IPS-NIHi11 (cell line): ENCODE results near the gene TECR.
A peak's percentile ranks its signal among the peaks of the same experiment; 100 is the strongest.

Experiments used
- DNase-seq: peaks from one replicate; pipeline ENCODE4 v3.0.0; 2012; ENCODE audit warnings: mixed read lengths, low spot score

Gene TECR

GRCh38 chr19:14507704-14508542 lies 21.5 kb upstream of the TECR start:
- DNase-seq: no peak

- DNase-seq: no peak
Measured at GRCh38 chr19:14510311-14511228, 18.8 kb upstream of the TECR start.

- DNase-seq: no peak
Measured at GRCh38 chr19:14511229-14511593, 18.2 kb upstream of the TECR start.

DNA sequence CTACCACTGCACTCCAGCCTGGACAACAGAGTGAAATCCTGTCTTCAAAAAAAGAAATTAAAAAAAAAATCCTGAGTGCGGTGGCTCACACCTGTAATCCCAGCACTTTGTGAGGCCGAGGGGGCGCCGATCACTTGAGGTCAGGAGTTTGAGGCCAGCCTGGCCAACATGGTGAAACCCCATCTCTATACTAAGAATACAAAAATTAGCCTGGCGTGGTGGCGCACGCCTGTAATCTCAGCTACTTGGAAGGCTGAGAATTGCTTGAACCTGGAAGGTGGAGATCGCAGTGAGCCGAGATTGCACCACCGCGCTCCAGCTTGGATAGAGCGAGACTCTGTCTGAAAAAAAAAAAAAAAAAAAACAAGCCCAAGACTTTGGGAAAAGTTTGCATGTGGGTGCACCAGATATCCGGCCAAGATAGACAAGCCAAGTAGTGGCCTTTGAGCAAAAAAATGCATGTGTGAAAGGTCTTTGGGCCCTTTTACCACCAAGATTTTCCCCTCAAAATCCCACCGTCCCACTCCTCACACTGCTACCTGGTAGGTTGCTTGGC lies 16.9 kb upstream of the TECR start:
- DNase-seq: no peak

DNA sequence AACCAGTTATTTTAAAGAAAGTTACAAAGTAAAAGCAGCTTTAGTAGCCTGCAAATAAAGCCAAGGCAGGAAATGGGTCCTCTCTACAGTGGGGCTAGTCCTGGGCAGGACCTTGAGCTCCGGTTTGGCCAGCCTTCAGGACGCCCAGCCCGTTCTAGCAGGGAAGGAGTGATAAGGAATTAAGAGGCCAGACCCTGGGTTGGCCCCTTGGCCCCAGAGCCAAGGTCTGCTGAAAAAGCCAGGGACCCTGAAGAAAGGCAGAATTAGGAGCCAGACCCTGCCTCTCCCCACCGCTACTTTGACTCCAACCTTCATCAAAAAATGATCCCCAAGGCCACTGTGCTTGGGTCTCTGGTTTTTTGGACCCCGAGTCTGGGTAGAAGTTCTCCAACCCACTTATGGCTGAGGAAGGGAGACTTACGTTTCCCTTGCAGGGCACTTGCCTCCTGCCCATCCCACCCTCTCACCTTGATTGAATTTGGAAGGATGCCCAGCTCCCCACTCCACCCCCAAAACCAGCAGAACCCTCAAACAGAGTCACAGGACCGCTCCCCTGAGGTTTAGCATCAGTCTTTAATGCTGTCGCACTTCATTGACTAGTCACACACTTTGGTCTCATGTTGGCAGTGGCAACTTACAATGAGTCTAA lies 15.1 kb upstream of the TECR start:
- no peak for DNase-seq

- no peak for DNase-seq
Measured at GRCh38 chr19:14515501-14516047, 13.8 kb upstream of the TECR start.

DNA sequence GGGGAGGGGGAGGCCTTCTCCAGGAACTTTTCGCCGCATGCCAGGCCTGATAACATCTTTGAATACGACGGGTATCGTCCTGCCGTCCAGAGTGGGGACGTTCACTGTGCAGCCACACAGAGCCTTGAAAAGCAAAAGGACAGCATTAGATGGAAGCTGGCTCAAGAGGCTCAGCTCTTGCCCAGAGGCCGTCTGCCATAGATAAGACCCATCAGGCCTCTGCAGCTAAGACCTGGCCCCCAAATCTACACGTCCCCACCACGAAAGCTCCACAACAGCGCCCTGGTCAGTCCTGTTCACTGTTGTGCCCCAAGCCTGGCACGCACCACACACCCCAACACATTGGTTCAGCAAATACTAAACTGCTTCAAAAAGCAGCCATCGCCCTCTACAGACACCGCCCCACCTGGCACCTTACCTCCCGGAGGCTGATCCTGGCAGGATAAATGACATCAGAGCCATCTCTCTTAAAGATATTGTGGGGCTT lies 13.3 kb upstream of the TECR start:
- no peak for DNase-seq

DNA sequence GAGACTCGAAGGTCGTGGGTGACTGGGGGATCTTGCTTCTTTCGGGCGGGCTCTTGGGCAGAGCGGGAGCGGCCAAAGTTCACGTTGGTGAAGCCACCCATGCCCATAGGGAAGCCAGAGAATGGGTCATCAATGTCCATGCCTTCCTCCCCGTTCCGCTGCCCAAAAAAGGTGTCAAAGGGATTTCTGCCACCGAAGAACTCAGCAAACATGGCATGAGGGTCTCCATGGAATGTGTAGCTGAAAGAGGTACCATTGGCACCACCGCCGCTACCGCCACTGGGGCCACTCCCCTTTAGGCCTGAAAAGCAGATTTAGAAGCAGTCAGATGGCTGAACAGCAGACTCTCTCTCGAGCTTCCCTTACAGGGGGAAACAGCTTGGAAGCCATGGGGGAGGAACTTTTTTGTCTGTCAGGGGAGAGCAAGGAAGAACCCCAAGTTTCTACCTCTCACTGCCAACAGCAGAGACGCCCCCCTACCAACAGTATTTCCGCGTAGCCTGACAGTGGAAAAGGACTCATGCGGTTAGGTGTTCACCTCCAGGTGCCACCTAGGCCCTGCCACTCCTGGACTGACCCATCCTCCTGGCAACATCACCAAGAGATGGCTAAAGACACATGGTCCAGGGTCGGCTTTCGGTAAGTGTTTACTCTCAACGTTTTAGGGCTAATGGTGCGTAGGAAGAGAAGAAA lies 12.5 kb upstream of the TECR start:
- no peak for DNase-seq

DNA sequence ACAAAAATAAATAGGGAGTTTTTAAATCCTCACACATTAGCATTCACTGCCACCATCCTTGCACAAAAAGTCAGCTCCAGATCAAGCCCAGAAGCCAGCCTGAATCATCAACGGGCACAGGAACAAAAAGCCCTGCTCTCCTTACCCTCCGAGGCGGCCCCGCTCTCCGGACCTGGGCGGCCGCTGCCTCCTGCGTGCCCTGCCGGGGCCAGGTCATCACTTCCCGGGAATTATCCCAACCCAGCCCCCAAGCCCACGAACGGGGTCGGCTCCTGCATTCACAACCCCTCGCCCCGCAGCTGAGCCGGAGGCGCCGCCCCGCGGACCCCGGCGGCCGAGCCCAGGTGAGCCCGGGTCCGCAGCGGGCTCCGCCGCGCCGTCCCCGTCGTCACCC lies 12.0 kb upstream of the TECR start:
- no peak for DNase-seq

DNA sequence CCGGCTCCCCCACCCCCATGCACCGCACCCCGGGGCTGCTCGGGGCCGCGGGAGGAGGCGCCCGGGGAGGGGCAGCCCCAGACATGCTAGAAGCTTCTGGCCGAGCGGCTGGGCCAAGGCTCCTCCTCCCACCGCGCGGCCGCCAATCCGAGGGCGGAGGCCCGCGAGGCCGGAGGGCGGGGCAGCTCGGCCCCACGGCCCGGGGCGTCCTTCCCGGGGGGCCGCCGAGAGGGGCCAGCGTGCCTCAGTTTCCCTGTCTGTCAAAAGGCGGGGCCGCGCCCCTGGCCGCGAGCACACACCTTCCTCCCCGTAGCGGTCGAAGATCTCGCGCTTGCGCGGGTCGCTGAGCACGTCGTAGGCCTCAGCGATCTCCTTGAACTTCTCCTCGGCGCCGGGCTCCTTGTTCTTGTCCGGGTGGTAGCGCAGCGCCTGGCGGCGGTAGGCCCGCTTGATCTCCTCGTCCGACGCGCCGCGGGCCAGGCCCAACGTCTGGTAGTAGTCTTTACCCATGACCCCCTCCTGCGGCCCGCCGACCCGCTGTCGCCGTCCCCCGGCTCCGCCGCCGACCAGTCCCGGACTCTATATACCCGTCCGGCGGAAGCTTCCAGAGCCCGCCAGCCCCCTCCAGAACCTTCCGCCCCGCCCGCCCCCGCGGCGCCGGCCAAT lies 11.4 kb upstream of the TECR start, which contains the start of gene DNAJB1:
DNAJB1 (minus strand) TSS at position 558 of the 666 bp plus-strand sequence; CDS start at position 510, 48 bp downstream.
- DNase-seq: peak; percentile 90

DNA sequence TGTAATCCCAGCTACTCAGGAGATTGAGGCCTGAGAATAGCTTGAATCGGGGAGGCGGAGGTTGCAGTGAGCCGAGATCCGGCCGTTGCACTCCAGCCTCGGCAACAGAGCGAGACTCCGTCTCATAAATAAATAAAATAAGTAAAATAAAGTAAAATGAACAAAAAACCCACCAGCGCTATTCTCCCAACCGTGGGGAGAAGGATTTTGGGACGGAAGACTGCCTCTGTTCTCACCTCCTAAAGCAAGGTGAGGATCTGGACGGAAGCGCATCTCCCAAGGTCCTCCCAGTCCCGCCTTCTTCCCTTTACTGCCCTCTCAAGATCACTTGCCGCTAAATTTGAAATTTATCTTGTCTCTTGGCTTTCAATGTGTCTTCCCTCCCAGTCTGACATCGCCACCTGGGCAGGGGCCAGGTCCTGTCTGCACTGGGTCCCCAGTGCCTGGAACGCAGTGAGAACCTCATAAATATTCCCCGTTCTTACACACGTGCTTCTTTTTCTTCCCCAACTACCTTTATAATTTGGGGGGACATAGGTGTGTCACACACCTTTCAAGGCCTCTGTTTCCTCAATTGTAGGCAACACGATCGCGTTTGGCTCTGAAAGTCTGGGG lies 10.0 kb upstream of the TECR start:
- DNase-seq: no peak

DNA sequence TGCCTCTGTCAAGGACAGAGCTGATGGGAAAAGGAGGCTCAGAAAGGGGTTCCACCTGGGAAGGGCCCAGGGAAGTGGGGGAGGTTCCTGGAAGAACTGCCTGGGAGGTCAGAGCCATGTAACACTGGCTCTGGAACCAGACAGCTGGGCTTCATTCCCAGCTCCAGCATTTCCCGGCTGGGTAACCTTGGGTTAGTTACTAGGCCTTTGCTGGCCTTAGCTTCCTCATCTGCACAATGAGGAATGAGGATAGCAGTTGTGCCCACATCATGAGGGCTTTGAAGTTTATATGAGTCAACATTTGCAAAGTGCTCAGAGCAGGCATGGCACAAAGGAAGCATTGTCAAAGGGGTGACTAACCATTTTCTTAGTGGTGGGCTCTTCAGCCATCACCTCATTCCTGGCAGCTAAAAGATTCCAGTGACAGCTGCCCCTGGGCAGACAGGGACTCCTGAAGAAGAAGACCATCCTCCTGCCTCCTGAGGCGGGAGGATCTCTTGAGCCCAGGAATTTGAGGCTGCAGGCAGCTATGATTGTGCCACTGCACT lies 9.5 kb upstream of the TECR start:
- no peak for DNase-seq

DNA sequence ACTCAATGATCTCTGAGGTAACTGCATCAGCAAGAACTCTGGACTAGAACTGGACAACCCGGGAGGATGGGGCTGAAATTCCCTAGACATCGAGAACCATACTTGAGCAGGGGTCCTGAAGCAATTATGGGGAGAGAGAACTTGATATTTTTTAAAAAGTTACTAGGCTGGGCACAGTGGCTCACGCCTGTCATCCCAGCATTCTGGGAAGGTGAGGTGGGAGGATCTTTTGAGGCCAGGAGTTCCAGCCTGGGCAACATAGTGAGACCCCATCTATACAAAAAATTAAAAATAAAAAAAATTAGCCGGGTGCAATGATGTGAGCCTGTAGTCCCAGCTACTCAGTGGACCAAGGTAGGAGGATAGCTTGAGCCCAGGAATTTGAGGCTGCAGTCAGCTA lies 8.9 kb upstream of the TECR start:
- DNase-seq: no peak

DNA sequence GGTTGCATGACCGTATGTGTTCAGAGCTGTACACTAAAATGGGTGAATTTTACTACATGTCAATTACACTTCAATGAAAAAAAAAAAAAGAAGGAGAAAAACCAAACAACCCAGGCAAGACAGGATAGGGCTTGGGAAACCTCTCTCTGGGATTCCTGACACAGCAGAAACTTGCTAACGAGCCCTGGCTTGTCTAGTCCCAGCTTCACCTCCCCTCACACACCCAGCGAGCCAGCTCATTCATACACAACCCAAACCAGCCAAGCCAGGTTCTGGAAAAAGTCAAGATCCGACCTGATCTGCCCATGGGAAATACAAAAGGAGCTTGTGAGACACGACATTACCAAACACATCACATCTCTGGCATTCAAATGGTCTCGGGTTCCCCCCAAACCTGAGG lies 3.7 kb upstream of the TECR start:
- no peak for DNase-seq

DNA sequence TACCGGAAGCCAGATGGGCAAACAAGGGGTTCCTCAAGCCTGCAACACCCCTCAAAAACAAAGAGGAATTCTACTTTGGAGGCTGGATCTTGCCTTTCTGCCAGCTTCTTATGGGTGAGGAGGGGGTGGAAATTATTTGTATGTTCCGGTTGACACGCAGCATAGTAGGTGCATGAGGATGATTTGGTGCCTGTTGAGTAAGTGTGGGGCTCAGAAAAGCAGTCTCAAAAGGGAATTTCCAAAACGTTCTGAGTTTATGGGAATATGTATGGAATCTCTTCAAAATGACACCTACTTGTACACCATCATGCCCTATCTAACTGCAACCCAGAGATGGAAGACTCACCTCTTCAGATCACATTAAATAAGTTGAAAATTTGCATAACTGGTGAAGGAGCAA lies 3.0 kb upstream of the TECR start:
- no peak for DNase-seq

- no peak for DNase-seq
Measured at GRCh38 chr19:14528419-14529253, 758 bp upstream of the TECR start.

- no peak for DNase-seq
Measured at GRCh38 chr19:14530005-14530348, 583 bp downstream of the TECR start.

DNA sequence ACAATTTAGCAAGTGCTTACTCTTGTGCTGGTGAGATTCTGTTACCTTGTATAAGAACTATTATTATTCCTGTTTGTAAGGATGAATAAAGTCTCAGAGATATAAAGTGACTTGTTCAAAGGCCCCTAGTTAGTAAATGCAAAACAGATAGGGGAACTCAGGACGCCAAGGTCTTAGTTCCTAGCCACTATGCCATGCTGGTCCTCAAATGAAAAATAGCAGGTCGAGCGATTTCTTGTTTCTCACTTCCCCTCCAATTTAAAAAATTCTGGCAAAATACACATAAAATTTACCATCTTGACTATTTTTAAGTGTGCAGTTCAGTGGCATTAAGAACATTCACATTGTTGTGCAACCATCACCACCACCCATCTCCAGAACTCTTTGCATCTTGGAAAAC lies 1.1 kb downstream of the TECR start:
- DNase-seq: no peak

- no peak for DNase-seq
Measured at GRCh38 chr19:14533450-14533849, 4.1 kb downstream of the TECR start.
